ENCODE data around the gene SDHA. TPM values are rescaled to one million over a fixed set of nuclear protein-coding genes. Genes with fewer than 3 reads are reported as not detected.
"Not testable (repeated sequence)": the region's sequence is repeated elsewhere in the genome, so short reads cannot be mapped to it uniquely, and the experiment has no call there.

Gene SDHA
- total RNA-seq, 2 donors from 2014 or later, result 121 to 130 TPM

DNA sequence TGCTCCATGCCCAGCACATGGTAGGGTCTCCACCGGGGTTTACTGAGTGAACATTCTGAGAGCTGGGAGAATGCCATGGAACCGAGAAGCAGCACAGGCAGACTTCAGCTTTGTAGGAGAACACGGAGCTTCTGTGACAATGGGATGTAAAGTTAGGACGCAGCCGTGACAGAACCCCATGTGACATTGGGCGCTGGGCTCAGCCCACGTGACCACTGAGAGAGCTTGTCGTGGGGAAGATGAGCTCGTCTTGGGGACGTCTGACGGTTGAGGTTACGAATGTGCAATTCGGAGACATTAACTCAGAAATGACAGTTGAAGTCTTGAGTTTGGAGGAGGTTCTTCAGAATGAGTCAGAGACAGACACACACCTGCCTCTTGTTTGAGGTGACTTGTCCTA, 13.5 kb downstream of the SDHA start:
- no peak for DNase-seq (ENCODE audit: low spot score)
- ATAC-seq, result no peak

DNA sequence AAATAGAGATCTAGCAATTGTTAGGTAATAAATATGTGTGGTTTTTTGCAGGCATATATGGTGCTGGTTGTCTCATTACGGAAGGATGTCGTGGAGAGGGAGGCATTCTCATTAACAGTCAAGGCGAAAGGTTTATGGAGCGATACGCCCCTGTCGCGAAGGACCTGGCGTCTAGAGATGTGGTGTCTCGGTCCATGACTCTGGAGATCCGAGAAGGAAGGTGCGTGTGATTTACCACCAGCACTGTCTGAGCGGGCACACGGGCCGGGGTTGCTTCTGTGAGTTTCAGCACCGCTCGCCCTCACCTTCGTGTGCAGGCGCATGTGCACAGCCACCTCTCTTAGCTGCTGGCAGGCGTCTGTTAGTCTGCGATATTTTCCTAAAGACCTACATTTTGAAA, 15.3 kb downstream of the SDHA start:
- H3K27ac Mint-ChIP-seq; H3K4me1 Mint-ChIP-seq (ENCODE audit: low read depth in 2 of 2); H3K9me3 Mint-ChIP-seq; H3K4me3 Mint-ChIP-seq; H3K27me3 Mint-ChIP-seq; DNase-seq (ENCODE audit: low spot score); ATAC-seq: not testable (repeated sequence)
- peaks cover 15% of the 10 kb centered on the region for H3K36me3 Mint-ChIP-seq

More for the DNA sequence above, 13.5 kb downstream of the SDHA start:
- Mint-ChIP-seq H3K9me3 (no peaks in the 10 kb centered on the region), H3K36me3 (peaks cover 25% of the 10 kb centered on the region), H3K4me3 (no peak overlapping the region), H3K27ac (peak overlapping the region in 1 of 2 donors; percentile 43), H3K27me3 (no peaks in the 10 kb centered on the region), H3K4me1 (ENCODE audit: low read depth in 2 of 2) (no peaks in the 10 kb centered on the region)

DNA sequence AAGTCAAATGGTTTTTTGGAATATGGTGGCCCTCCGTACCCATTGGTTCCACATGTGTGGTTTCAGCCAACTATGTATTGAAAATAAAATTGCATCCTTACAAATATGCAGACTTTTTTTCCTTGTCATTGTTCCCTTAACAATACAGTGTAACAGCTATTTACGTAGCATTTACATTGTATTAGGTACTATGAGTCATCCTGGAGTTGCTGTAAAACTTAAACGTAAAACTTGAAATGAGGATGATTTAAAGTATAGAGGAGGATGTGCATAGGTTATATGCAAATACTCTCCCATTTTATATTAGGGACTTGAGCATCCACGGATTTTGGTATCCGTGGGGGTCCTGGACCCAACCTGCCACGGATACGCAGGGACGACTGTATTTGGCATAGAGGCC, 16.3 kb downstream of the SDHA start:
- DNase-seq (ENCODE audit: low spot score) (no peak), ATAC-seq (no peak)
- H3K27me3 Mint-ChIP-seq, result no peaks in the 10 kb centered on the region
- no peak overlapping the region for H3K27ac Mint-ChIP-seq
- H3K4me3 Mint-ChIP-seq, result no peak overlapping the region
- H3K36me3 Mint-ChIP-seq, result peaks cover 6% of the 10 kb centered on the region
- H3K9me3 Mint-ChIP-seq, result no peaks in the 10 kb centered on the region
- H3K4me1 Mint-ChIP-seq (ENCODE audit: low read depth in 2 of 2), result no peaks in the 10 kb centered on the region

DNA sequence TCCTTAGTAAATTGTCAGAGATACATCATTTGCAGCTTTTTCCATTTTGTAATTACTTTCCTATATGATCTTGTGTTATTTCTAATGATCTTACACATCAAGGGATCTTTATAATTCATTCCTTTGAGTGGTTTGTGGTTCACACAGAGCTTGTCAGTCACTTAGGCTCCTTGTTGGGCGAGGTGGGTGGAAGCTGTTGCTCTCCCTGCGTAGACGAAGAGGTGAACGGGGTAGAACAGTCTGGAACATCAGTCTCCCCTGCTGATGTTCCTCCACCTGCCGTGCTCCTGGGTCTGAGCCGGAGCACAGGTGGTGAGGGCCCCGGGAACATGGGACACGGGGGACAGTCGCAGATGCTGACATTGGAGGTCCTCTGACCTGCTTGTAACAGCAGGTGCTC, 17.4 kb downstream of the SDHA start:
- H3K27me3 Mint-ChIP-seq; H3K4me3 Mint-ChIP-seq; H3K27ac Mint-ChIP-seq; H3K36me3 Mint-ChIP-seq; H3K4me1 Mint-ChIP-seq (ENCODE audit: low read depth in 2 of 2); DNase-seq (ENCODE audit: low spot score); H3K9me3 Mint-ChIP-seq; ATAC-seq: not testable (repeated sequence)

DNA sequence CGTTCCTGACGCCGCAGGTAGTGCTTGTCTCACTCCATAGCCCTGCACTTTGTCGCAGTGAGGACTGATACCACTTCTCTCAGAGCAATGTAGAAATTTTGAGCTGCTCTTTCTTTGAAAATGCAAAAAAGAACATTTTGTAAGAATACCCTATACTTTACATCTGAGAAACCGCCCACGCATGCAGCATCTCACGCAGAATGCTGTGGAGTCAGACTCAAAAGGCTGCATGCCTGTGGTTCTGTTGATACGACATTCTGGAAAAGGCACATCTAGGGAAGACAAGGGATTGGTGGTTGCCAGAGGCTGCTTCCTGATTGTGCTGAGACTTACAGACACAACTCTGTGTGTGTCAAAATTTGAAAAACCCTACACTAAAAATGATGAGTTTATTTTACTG, 19.8 kb downstream of the SDHA start:
- not testable (repeated sequence) for ATAC-seq; DNase-seq (ENCODE audit: low spot score); H3K27ac Mint-ChIP-seq; H3K4me3 Mint-ChIP-seq; H3K9me3 Mint-ChIP-seq; H3K36me3 Mint-ChIP-seq; H3K4me1 Mint-ChIP-seq (ENCODE audit: low read depth in 2 of 2); H3K27me3 Mint-ChIP-seq

DNA sequence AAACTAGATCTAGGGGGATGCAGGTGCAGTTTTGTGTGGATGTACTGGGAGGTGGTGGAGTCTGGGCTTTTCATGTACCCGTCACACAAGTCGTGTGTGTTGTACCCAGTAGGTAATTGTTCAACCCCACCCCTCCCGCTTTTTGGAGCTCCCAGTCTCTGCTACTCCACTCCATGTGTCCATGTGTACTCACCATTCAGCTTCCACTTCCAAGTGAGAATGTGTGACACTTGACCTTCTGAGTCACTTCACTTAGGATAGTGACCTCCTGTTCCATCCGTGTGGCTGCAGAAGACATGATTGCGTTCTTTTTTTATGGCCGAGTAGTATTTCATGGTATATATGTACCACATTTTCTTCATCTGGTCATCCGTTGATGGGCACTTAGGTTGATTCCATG, 22.4 kb downstream of the SDHA start:
- H3K27me3 Mint-ChIP-seq; ATAC-seq; H3K4me3 Mint-ChIP-seq; H3K4me1 Mint-ChIP-seq (ENCODE audit: low read depth in 2 of 2); DNase-seq (ENCODE audit: low spot score); H3K36me3 Mint-ChIP-seq; H3K27ac Mint-ChIP-seq; H3K9me3 Mint-ChIP-seq: not testable (repeated sequence)

DNA sequence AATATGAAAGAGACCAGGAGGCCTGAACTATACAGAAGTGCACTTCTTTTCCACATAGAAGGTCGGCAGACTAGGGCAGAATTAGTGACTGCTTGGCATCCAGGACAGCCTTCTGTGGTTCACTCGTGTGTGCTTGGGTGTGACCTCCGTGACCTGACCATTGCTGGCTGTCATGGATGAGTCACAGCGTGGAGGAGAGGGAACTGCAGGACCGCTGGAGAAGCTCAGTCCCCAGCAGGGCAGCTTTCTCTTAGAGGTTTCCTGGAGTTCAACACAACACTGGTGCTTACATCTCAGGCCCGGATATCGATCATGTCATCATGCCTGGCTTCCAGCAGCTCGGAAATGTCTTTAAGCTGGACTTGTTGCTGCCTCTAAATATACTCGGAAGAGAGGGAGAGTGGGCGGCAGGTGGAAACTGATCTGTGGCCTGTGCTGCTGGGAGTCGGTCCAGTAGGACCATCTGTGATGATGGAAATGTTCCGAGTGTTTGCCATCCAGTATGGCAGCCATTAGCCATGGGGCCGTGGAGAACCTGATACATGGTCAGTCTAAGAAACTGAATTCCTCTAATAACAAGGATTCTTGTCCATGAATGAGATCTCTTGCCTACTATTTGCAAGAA, 23.0 kb downstream of the SDHA start:
- not testable (repeated sequence) for H3K4me1 Mint-ChIP-seq (ENCODE audit: low read depth in 2 of 2); H3K4me3 Mint-ChIP-seq; DNase-seq (ENCODE audit: low spot score); H3K27me3 Mint-ChIP-seq; ATAC-seq; H3K9me3 Mint-ChIP-seq; H3K27ac Mint-ChIP-seq
- peaks cover 11% of the 10 kb centered on the region for H3K36me3 Mint-ChIP-seq

DNA sequence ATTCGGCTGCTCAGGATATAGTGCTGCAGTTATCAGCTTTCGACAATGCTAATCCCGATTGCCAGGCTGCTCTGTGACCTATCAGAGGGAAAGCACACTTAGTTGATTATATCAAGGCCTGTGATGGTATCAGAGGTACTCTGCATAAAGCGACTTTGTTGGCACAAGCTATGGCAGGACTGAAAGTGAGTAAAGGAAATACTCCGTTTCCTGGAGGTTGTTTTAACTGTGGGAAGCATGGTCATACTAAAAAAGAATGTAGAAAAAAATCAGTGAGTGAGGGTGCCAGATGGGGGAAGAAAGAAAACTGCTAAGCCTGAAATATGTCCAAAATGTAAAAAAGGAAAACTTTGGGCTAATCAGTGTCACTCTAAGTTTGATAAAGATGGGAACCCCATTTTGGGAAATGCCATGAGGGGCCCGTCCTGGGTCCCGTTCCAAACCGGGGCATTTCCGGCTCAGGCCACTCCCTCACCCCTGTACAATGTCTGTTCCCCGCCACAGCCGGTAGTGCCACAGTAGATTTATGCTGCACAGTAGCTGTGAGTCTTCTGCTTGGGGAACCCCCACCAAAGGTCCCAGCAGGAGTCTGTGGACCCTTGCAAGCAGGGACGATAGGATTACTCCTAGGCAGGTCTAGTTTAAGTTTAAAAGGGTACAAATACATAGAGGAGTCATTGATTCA, 25.7 kb downstream of the SDHA start:
- not testable (repeated sequence) for H3K9me3 Mint-ChIP-seq; DNase-seq (ENCODE audit: low spot score); H3K4me3 Mint-ChIP-seq; ATAC-seq; H3K27me3 Mint-ChIP-seq; H3K4me1 Mint-ChIP-seq (ENCODE audit: low read depth in 2 of 2)
- Mint-ChIP-seq H3K36me3 (peaks cover 29% of the 10 kb centered on the region), H3K27ac (peak overlapping the region; percentile 14 to 47)

DNA sequence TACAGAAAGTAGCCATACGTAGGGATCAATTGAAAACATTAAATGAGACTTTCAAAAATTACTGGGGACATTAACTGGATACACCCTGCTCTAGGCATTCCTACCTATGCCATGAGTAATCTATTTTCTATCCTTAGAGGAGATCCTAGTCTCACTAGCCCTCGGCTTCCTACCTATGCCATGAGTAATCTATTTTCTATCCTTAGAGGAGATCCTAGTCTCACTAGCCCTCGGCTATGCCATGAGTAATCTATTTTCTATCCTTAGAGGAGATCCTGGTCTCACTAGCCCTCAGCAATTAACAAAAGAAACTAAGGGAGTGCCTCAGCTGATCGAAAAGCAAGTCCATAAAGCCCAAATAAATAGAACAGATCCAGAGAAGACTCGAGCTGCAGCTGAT, 27.6 kb downstream of the SDHA start:
- Mint-ChIP-seq H3K4me1 (ENCODE audit: low read depth in 2 of 2) (peaks cover 5 to 12% of the 10 kb centered on the region in 2 donors), H3K36me3 (peaks cover 33% of the 10 kb centered on the region)
- H3K27ac Mint-ChIP-seq; DNase-seq (ENCODE audit: low spot score); H3K4me3 Mint-ChIP-seq; ATAC-seq; H3K9me3 Mint-ChIP-seq; H3K27me3 Mint-ChIP-seq: not testable (repeated sequence)

DNA sequence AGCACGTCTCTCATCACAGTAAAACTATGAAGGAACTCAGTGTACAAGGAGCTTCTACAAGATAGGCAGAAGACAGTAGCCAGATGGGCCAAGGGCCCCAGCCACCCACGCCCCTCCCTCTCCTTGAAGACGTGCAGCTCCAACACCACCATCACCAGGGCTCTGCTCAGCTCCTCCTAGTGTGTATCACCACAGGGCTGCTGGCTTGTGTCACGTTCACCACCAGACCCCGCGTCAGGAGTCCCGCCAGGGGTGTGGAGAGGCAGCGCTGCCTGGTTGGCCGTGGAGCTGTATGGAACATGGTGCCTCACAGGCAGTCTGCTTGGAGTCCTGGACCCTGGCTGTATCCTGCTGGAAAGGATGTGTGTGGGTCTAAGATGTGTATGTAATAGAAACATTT, 32.3 kb downstream of the SDHA start:
- Mint-ChIP-seq H3K36me3 (peaks cover 34% of the 10 kb centered on the region), H3K4me1 (ENCODE audit: low read depth in 2 of 2) (peaks cover 11% of the 10 kb centered on the region in 2 donors)
- peak; percentile 58 to 61 for ATAC-seq
- not testable (repeated sequence) for DNase-seq (ENCODE audit: low spot score); H3K27ac Mint-ChIP-seq; H3K9me3 Mint-ChIP-seq; H3K4me3 Mint-ChIP-seq; H3K27me3 Mint-ChIP-seq

DNA sequence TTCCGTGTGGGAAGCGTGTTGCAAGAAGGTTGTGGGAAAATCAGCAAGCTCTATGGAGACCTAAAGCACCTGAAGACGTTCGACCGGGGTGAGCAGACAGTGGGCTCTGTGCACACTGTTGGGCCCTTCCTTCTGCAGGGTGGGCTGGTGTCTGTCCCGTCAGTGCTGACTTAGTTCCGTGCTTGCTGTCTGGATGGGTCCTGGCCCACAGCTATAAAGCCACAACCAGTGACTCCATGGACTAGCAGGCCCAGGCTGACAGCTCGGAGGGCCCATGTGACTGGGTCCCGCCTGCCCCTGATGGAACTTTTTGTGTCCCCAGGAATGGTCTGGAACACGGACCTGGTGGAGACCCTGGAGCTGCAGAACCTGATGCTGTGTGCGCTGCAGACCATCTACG, 32.9 kb downstream of the SDHA start:
- H3K4me3 Mint-ChIP-seq; DNase-seq (ENCODE audit: low spot score); H3K9me3 Mint-ChIP-seq; H3K27me3 Mint-ChIP-seq; H3K27ac Mint-ChIP-seq: not testable (repeated sequence)
- peaks cover 11% of the 10 kb centered on the region in 2 donors for H3K4me1 Mint-ChIP-seq (ENCODE audit: low read depth in 2 of 2)
- ATAC-seq, result peak in 1 of 2 donors; percentile 44
- H3K36me3 Mint-ChIP-seq, result peaks cover 29% of the 10 kb centered on the region

DNA sequence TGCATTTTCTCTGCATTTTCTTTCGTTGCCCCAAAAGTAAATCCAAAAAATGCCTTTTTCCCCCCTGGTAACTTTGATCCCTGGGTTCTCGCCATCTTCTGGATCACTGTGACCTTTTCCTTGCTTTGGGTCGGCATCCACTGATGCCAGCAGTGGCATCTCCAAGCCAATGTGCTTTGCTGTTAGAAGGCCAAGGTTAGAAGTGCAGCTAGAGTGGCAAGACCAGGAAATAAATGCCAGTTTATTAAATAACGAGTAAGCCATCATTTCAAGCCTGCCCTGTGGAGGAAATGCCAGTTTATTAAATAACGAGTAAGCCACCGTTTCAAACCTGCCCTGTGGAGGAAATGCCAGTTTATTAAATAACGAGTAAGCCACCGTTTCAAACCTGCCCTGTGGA, 33.4 kb downstream of the SDHA start:
- not testable (repeated sequence) for H3K27ac Mint-ChIP-seq, ATAC-seq, H3K4me3 Mint-ChIP-seq

DNA sequence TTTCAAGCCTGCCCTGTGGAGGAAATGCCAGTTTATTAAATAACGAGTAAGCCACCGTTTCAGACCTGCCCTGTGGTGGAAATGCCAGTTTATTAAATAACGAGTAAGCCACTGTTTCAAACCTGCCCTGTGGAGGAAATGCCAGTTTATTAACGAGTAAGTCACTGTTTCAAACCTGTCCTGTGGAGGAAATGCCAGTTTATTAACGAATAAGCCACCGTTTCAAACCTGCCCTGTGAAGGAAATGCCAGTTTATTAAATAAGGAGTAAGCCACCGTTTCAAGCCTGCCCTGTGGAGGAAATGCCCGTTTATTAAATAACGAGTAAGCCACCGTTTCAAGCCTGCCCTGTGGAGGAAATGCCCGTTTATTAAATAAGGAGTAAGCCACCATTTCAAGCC, 33.9 kb downstream of the SDHA start:
- peak overlapping the region in 1 of 2 donors; percentile 78 for H3K27ac Mint-ChIP-seq
- H3K36me3 Mint-ChIP-seq, result peaks cover 26% of the 10 kb centered on the region
- DNase-seq (ENCODE audit: low spot score); H3K4me3 Mint-ChIP-seq; H3K9me3 Mint-ChIP-seq; H3K27me3 Mint-ChIP-seq; ATAC-seq: not testable (repeated sequence)
- H3K4me1 Mint-ChIP-seq (ENCODE audit: low read depth in 2 of 2), result peaks cover 11% of the 10 kb centered on the region in 2 donors

More for the DNA sequence above, 33.4 kb downstream of the SDHA start:
- H3K27me3 Mint-ChIP-seq; H3K9me3 Mint-ChIP-seq; DNase-seq (ENCODE audit: low spot score): not testable (repeated sequence)
- Mint-ChIP-seq H3K4me1 (ENCODE audit: low read depth in 2 of 2) (peaks cover 11% of the 10 kb centered on the region in 2 donors), H3K36me3 (peaks cover 26% of the 10 kb centered on the region)

DNA sequence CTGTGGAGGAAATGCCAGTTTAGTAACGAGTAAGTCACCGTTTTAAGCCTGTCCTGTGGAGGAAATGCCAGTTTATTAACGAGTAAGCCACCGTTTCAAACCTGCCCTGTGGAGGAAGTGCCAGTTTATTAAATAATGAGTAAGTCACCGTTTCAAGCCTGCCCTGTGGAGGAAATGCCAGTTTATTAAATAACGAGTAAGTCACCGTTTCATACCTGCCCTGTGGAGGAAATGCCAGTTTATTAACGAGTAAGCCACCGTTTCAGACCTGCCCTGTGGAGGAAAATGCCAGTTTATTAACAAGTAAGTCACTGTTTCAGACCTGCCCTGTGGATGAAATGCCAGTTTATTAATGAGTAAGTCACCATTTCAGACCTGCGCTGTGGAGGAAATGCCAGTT, 34.4 kb downstream of the SDHA start:
- H3K4me3 Mint-ChIP-seq, result peak overlapping the region; percentile 41

More for the DNA sequence above, 34.4 kb downstream of the SDHA start:
- H3K27me3 Mint-ChIP-seq, result no peaks in the 10 kb centered on the region
- DNase-seq (ENCODE audit: low spot score) (no peak), ATAC-seq (no peak)
- peaks cover 20% of the 10 kb centered on the region for H3K36me3 Mint-ChIP-seq
- peak overlapping the region; percentile 68 to 78 for H3K27ac Mint-ChIP-seq
- H3K9me3 Mint-ChIP-seq, result no peaks in the 10 kb centered on the region
- peaks cover 11% of the 10 kb centered on the region in 2 donors for H3K4me1 Mint-ChIP-seq (ENCODE audit: low read depth in 2 of 2)

All from natural killer cell treated with Interleukin-12 subunit alpha and Interleukin-12 subunit beta and Interleukin-15 and Interleukin-18, amount 100 ng/mL, for 72 hours (primary cell).